SK-N-SH (cell line): ENCODE measurements around the gene SGTB. TPM values are rescaled to one million over a fixed set of nuclear protein-coding genes. Genes with fewer than 3 reads are reported as not detected.

ENCODE experiments used
- CTCF ChIA-PET: fragments of 300-600, 350-600 bp; formaldehyde crosslinking; extraction: SDS; loops from one replicate; lab custom pipeline; 2021; lab: Yijun Ruan, JAX
- POLR2A ChIA-PET: fragments of 350-600 bp; sonication (Branson Sonifier 250); formaldehyde crosslinking; extraction: SDS; loops from one replicate; lab custom pipeline; 2020; ENCODE audit warnings: antibody characterized with exemption, inconsistent platforms; lab: Yijun Ruan, JAX
- DNase-seq: peaks from one replicate; pipeline ENCODE4 v3.0.0; 2012
- H2AFZ ChIP-seq: fragments of 200-600 bp; sonication (generic); 2 replicates; pipeline ENCODE4 v1.8.1; 2016; ENCODE audit warnings: antibody characterized with exemption, mild to moderate bottlenecking, low read depth
- H3F3A ChIP-seq: fragments of 200-600 bp; sonication (generic); replicated peaks from 2 replicates; pipeline ENCODE3; 2016; ENCODE audit warnings: antibody characterized with exemption, mild to moderate bottlenecking; ENCODE audit not compliant: insufficient read depth
- H3K27ac ChIP-seq, 2 experiments: fragments of 200-500 bp in 1 of 2; fragments of 200-600 bp in 1 of 2; sonication (Bioruptor generic) in 1 of 2; sonication (generic), shearing (Covaris generic) in 1 of 2; 2 replicates each; pipeline versions ENCODE4 v1.5.1 to v1.6.1; 2014 to 2016; ENCODE audit warnings: low read depth in 2 of 2, inconsistent platforms in 1 of 2, low read length in 1 of 2, mild to moderate bottlenecking in 1 of 2, mixed read lengths in 1 of 2
- H3K27me3 ChIP-seq: fragments of 200-600 bp; sonication (generic), shearing (Covaris generic); 2 replicates; pipeline ENCODE4 v1.6.1; 2016; ENCODE audit warnings: mixed run types; ENCODE audit not compliant: insufficient read depth
- H3K36me3 ChIP-seq, 2 experiments: fragments of 200-500 bp in 1 of 2; fragments of 200-600 bp in 1 of 2; sonication (Bioruptor generic) in 1 of 2; sonication (generic) in 1 of 2; replicated peaks in 1 of 2; 2 replicates each; pipeline versions ENCODE3 to v1.5.1; 2014 to 2016; ENCODE audit warnings: low read length in 1 of 2, mild to moderate bottlenecking in 1 of 2; ENCODE audit not compliant: insufficient read depth in 2 of 2, control insufficient read depth in 1 of 2
- H3K4me1 ChIP-seq, 2 experiments: fragments of 200-500 bp in 1 of 2; fragments of 200-600 bp in 1 of 2; sonication (Bioruptor generic) in 1 of 2; sonication (generic), shearing (Covaris generic) in 1 of 2; 2 replicates each; pipeline versions ENCODE4 v1.5.1 to v1.6.1; 2014 to 2016; ENCODE audit warnings: low read depth in 1 of 2, low read length in 1 of 2, mixed run types in 1 of 2; ENCODE audit not compliant: insufficient read depth in 2 of 2, control insufficient read depth in 1 of 2
- H3K4me2 ChIP-seq: fragments of 200-600 bp; sonication (generic), shearing (Covaris generic); 2 replicates; pipeline ENCODE4 v1.6.1; 2017; ENCODE audit warnings: mixed run types
- H3K4me3 ChIP-seq, 2 experiments: fragments of 200-500 bp in 1 of 2; fragments of 200-600 bp in 1 of 2; sonication (Bioruptor generic) in 1 of 2; sonication (generic), shearing (Covaris generic) in 1 of 2; 2 replicates each; pipeline versions ENCODE4 v1.5.1 to v1.8.1; 2014 to 2016; ENCODE audit warnings: low read depth in 2 of 2, inconsistent platforms in 1 of 2, low read length in 1 of 2, mild to moderate bottlenecking in 1 of 2, mixed read lengths in 1 of 2, moderate library complexity in 1 of 2
- H3K79me2 ChIP-seq: fragments of 200-600 bp; sonication (generic); 2 replicates; pipeline ENCODE4 v1.8.1; 2017; ENCODE audit warnings: mild to moderate bottlenecking; ENCODE audit not compliant: insufficient read depth
- H3K9ac ChIP-seq: fragments of 200-600 bp; sonication (generic); 2 replicates; pipeline ENCODE4 v1.6.1; 2017; ENCODE audit warnings: mixed run types
- H3K9me2 ChIP-seq: fragments of 200-600 bp; sonication (generic); 2 replicates; pipeline ENCODE4 v1.6.1; 2017; ENCODE audit warnings: mixed run types
- H3K9me3 ChIP-seq: fragments of 200-600 bp; sonication (generic); 2 replicates; pipeline ENCODE4 v1.6.1; 2017; ENCODE audit warnings: mixed run types, mild to moderate bottlenecking, moderate library complexity
- H4K20me1 ChIP-seq: fragments of 200-600 bp; sonication (generic); 2 replicates; pipeline ENCODE4 v1.6.1; 2017; ENCODE audit warnings: mild to moderate bottlenecking, mixed run types; ENCODE audit not compliant: insufficient read depth
- CHD2 ChIP-seq: fragments of 150-350 bp; IDR thresholded peaks from 2 replicates; pipeline ENCODE4 v1.6.1; 2018; ENCODE audit warnings: low read length; ENCODE audit not compliant: partially characterized antibody
- ELF1 ChIP-seq: IDR thresholded peaks from 2 replicates; pipeline ENCODE4 v1.4.0; 2012
- GABPA ChIP-seq: IDR thresholded peaks from 2 replicates; pipeline ENCODE4 v1.4.0; 2012; ENCODE audit warnings: low read depth, mild to moderate bottlenecking
- GATA2 ChIP-seq: sonication (generic); formaldehyde crosslinking; IDR thresholded peaks from 2 replicates; pipeline ENCODE4 v1.5.0; 2020; ENCODE audit warnings: mild to moderate bottlenecking, missing genetic modification reagents
- MAX ChIP-seq: IDR thresholded peaks from 2 replicates; pipeline ENCODE4 v1.4.0; 2012; ENCODE audit warnings: low read depth
- NRF1 ChIP-seq: IDR thresholded peaks from 2 replicates; pipeline ENCODE4 v1.6.1; 2012; ENCODE audit warnings: low read depth, mild to moderate bottlenecking, low read length
- POLR2AphosphoS5 ChIP-seq: IDR thresholded peaks from 2 replicates; pipeline ENCODE4 v1.6.1; 2012; ENCODE audit warnings: low read depth, low read length
- RAD21 ChIP-seq: IDR thresholded peaks from 2 replicates; pipeline ENCODE4 v1.6.1; 2012; ENCODE audit warnings: mild to moderate bottlenecking, low read length
- RCOR1 ChIP-seq: fragments of 150-350 bp; IDR thresholded peaks from 2 replicates; pipeline ENCODE4 v1.6.1; 2017; ENCODE audit warnings: antibody characterized with exemption, low read length
- RFX5 ChIP-seq: IDR thresholded peaks from 2 replicates; pipeline ENCODE4 v1.6.1; 2012; ENCODE audit warnings: mild to moderate bottlenecking, improper control_type of control experiment, low read length
- RXRA ChIP-seq: IDR thresholded peaks from 2 replicates; pipeline ENCODE4 v1.4.0; 2012; ENCODE audit warnings: low read depth, mild to moderate bottlenecking, borderline replicate concordance
- SIN3A ChIP-seq: IDR thresholded peaks from 2 replicates; pipeline ENCODE4 v1.6.1; 2012; ENCODE audit warnings: low read depth, mild to moderate bottlenecking, low read length, moderate library complexity, borderline replicate concordance
- SMC3 ChIP-seq: IDR thresholded peaks from 2 replicates; pipeline ENCODE4 v1.6.1; 2012; ENCODE audit warnings: low read depth, low read length, improper control_type of control experiment
- TEAD4 ChIP-seq: IDR thresholded peaks from 2 replicates; pipeline ENCODE4 v1.4.0; 2012; ENCODE audit warnings: mild to moderate bottlenecking, borderline replicate concordance; ENCODE audit not compliant: insufficient read depth
- USF2 ChIP-seq: fragments of 150-350 bp; IDR thresholded peaks from 2 replicates; pipeline ENCODE4 v1.6.1; 2017; ENCODE audit warnings: antibody characterized with exemption, low read length, low read depth, borderline replicate concordance
- YY1 ChIP-seq: IDR thresholded peaks from 2 replicates; pipeline ENCODE4 v1.4.0; 2012; ENCODE audit warnings: low read depth, mild to moderate bottlenecking
- ZBTB33 ChIP-seq: IDR thresholded peaks from 2 replicates; pipeline ENCODE4 v1.4.0; 2012; ENCODE audit warnings: low read depth, borderline replicate concordance
- WGBS: methylation state at CpG from one replicate; pipeline ENCODE4 v1.1.6; 2017; ENCODE audit warnings: low lambda C conversion rate; 5-methylcytosine and 5-hydroxymethylcytosine counted together
- polyA plus RNA-seq, 3 experiments: library from polyadenylated mRNA; depleted of rRNA; stranded (reverse); fragments of >200 nt; gene quantifications; 2 replicates each; pipeline ENCODE4 v1.2.3, GENCODE V29; 2012
- TF ChIP-seq, protein P1 (sequence below): IDR thresholded peaks from 2 replicates; pipeline ENCODE4; 2012
- TF ChIP-seq, protein P2 (sequence below): IDR thresholded peaks from 2 replicates; pipeline ENCODE4 v1.6.1; 2012; ENCODE audit warnings: mild to moderate bottlenecking, low read depth, low read length, moderate library complexity
- TF ChIP-seq, protein P3 (sequence below): fragments of 200-600 bp; sonication (generic); IDR thresholded peaks from 2 replicates; pipeline ENCODE4 v1.6.1; 2017; ENCODE audit warnings: antibody characterized with exemption, mild to moderate bottlenecking, moderate library complexity

SGTB gene
- polyA plus RNA-seq, 1 of the 3 experiments (the other 2 are of a cell fraction) = 3.5 TPM

GRCh38 chr5:65624571-65625555 is 97.0 kb downstream of the SGTB start, which contains the start of the genes SHLD3 and TRAPPC13:
TSS of gene SHLD3 (plus strand) at chr5:65625027. CDS start at chr5:65629588, 4,561 bp downstream.
TSS of gene TRAPPC13 (plus strand) at chr5:65625027. CDS start at chr5:65625061, 34 bp downstream.
- Histone ChIP-seq H3K9me3 (no peaks in the 10 kb centered on the region), H3K9me2 (no peaks in the 10 kb centered on the region), H4K20me1 (no peaks in the 10 kb centered on the region; the same call in 1 of the 2 replicates), H3K27me3 (no peaks in the 10 kb centered on the region), H3K4me2 (peak within 1 kb of the TSS; percentile 89), H2AFZ (peak within 1 kb of the TSS; percentile 82), H3K27ac (peak within 1 kb of the TSS; percentile 90 to 96), H3K9ac (peak within 1 kb of the TSS; percentile 77), H3K79me2 (peaks cover 92% of the 10 kb centered on the region), H3K36me3 (peaks cover 9 to 18% of the 10 kb centered on the region in 2 experiments), H3F3A (peaks cover 2% of the 10 kb centered on the region), H3K4me3 (peak within 1 kb of the TSS; percentile 78 to 97), H3K4me1 (peaks cover 0 to 13% of the 10 kb centered on the region in 2 experiments; a peak in 2 of 4 replicates)
- CTCF ChIA-PET = interaction anchor here (1.3 kb wide), 1 partner anchor 17 kb away, joined by 3 read pairs; no protein-coding TSS in a partner anchor
- WGBS = under 1% methylated on average over 34 of the region's 36 CpGs
- DNase-seq = peak; percentile 73
- POLR2A ChIA-PET = interaction anchor here (1.0 kb wide), 1 partner anchor 515 kb away, joined by 4 read pairs; no protein-coding TSS in a partner anchor
- TF ChIP-seq MAX (peak; percentile 84), RAD21 (no peak), ZBTB33 (peak; percentile 89), RCOR1 (no peak; the same call in 1 of the 2 replicates), CHD2 (peak; percentile 84), GATA2 (CRISPR knock-in tag) (no peak), YY1 (peak; percentile 85), ELF1 (peak; percentile 55), POLR2AphosphoS5 (peak; percentile 65), TEAD4 (no peak), NRF1 (no peak), RXRA (no peak), SMC3 (no peak), RFX5 (no peak), USF2 (no peak), GABPA (peak; percentile 85), SIN3A (no peak)
- TF ChIP-seq, protein P1, sequence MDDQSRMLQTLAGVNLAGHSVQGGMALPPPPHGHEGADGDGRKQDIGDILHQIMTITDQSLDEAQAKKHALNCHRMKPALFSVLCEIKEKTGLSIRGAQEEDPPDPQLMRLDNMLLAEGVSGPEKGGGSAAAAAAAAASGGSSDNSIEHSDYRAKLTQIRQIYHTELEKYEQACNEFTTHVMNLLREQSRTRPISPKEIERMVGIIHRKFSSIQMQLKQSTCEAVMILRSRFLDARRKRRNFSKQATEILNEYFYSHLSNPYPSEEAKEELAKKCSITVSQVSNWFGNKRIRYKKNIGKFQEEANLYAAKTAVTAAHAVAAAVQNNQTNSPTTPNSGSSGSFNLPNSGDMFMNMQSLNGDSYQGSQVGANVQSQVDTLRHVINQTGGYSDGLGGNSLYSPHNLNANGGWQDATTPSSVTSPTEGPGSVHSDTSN = no peak
- TF ChIP-seq, protein P2, sequence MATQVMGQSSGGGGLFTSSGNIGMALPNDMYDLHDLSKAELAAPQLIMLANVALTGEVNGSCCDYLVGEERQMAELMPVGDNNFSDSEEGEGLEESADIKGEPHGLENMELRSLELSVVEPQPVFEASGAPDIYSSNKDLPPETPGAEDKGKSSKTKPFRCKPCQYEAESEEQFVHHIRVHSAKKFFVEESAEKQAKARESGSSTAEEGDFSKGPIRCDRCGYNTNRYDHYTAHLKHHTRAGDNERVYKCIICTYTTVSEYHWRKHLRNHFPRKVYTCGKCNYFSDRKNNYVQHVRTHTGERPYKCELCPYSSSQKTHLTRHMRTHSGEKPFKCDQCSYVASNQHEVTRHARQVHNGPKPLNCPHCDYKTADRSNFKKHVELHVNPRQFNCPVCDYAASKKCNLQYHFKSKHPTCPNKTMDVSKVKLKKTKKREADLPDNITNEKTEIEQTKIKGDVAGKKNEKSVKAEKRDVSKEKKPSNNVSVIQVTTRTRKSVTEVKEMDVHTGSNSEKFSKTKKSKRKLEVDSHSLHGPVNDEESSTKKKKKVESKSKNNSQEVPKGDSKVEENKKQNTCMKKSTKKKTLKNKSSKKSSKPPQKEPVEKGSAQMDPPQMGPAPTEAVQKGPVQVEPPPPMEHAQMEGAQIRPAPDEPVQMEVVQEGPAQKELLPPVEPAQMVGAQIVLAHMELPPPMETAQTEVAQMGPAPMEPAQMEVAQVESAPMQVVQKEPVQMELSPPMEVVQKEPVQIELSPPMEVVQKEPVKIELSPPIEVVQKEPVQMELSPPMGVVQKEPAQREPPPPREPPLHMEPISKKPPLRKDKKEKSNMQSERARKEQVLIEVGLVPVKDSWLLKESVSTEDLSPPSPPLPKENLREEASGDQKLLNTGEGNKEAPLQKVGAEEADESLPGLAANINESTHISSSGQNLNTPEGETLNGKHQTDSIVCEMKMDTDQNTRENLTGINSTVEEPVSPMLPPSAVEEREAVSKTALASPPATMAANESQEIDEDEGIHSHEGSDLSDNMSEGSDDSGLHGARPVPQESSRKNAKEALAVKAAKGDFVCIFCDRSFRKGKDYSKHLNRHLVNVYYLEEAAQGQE = peak; percentile 67; the same call in 1 of the 2 replicates
- TF ChIP-seq, protein P3, sequence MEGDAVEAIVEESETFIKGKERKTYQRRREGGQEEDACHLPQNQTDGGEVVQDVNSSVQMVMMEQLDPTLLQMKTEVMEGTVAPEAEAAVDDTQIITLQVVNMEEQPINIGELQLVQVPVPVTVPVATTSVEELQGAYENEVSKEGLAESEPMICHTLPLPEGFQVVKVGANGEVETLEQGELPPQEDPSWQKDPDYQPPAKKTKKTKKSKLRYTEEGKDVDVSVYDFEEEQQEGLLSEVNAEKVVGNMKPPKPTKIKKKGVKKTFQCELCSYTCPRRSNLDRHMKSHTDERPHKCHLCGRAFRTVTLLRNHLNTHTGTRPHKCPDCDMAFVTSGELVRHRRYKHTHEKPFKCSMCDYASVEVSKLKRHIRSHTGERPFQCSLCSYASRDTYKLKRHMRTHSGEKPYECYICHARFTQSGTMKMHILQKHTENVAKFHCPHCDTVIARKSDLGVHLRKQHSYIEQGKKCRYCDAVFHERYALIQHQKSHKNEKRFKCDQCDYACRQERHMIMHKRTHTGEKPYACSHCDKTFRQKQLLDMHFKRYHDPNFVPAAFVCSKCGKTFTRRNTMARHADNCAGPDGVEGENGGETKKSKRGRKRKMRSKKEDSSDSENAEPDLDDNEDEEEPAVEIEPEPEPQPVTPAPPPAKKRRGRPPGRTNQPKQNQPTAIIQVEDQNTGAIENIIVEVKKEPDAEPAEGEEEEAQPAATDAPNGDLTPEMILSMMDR = peak; percentile 19; the same call in 1 of the 2 replicates
